Keratinocyte (primary cell): ENCODE data around the gene PFKFB4. TPM values are rescaled to one million over a fixed set of nuclear protein-coding genes. Genes with fewer than 3 reads are reported as not detected.

ENCODE experiments used
- DNase-seq: peaks from one replicate; pipeline ENCODE4 v3.0.0-alpha.2; 2011; ENCODE audit warnings: low read depth, missing footprints, low spot score
- FAIRE-seq: peaks from 2 replicates; lab custom pipeline; 2011; peaks lifted over from hg19 to GRCh38; lab: Jason Lieb, UNC
- H2AFZ ChIP-seq: 2 replicates; pipeline ENCODE4 v1.6.0; 2012; ENCODE audit warnings: low read length, control low read depth, inconsistent platforms; ENCODE audit not compliant: control insufficient read depth
- H3K27ac ChIP-seq: 2 replicates; pipeline ENCODE4 v1.5.1; 2011; ENCODE audit warnings: low read length; ENCODE audit not compliant: control insufficient read depth, insufficient read depth
- H3K27me3 ChIP-seq: 3 replicates; pipeline ENCODE4 v1.6.0; 2011; ENCODE audit warnings: low read length; ENCODE audit not compliant: control insufficient read depth, insufficient read depth; ENCODE audit errors: extremely low read depth
- H3K36me3 ChIP-seq, 2 experiments: 2 replicates in 1 of 2; 3 replicates in 1 of 2; pipeline ENCODE4 v1.5.1; 2011; ENCODE audit warnings: low read length in 2 of 2, mild to moderate bottlenecking in 1 of 2; ENCODE audit not compliant: control insufficient read depth in 2 of 2, insufficient read depth in 2 of 2; ENCODE audit errors: extremely low read depth in 1 of 2
- H3K4me1 ChIP-seq: 3 replicates; pipeline ENCODE4 v1.5.1; 2011; ENCODE audit warnings: low read length; ENCODE audit not compliant: control insufficient read depth, insufficient read depth; ENCODE audit errors: extremely low read depth
- H3K4me2 ChIP-seq: 3 replicates; pipeline ENCODE4 v1.6.0; 2011; ENCODE audit warnings: low read depth, low read length; ENCODE audit not compliant: control insufficient read depth, insufficient read depth; ENCODE audit errors: extremely low read depth
- H3K4me3 ChIP-seq, 3 experiments: fragments of 200-600 bp in 1 of 3; sonication (generic) in 1 of 3; 2 replicates in 2 of 3; 3 replicates in 1 of 3; pipeline ENCODE4 v1.5.1; 2011 to 2016; ENCODE audit warnings: low read length in 3 of 3, mild to moderate bottlenecking in 3 of 3, control low read depth in 2 of 3, inconsistent platforms in 1 of 3, low read depth in 1 of 3, mixed read lengths in 1 of 3, mixed run types in 1 of 3, moderate library complexity in 1 of 3; ENCODE audit not compliant: control insufficient read depth in 2 of 3, insufficient read depth in 2 of 3; ENCODE audit errors: extremely low read depth in 1 of 3
- H3K79me2 ChIP-seq: 2 replicates; pipeline ENCODE4 v1.6.0; 2012; ENCODE audit warnings: low read length; ENCODE audit not compliant: control insufficient read depth, insufficient read depth
- H3K9ac ChIP-seq: 3 replicates; pipeline ENCODE4 v1.6.0; 2011; ENCODE audit warnings: low read length; ENCODE audit not compliant: control insufficient read depth, insufficient read depth; ENCODE audit errors: extremely low read depth
- H3K9me1 ChIP-seq: 3 replicates; pipeline ENCODE4 v1.6.0; 2011; ENCODE audit warnings: low read length; ENCODE audit not compliant: control insufficient read depth, insufficient read depth; ENCODE audit errors: extremely low read depth
- H3K9me3 ChIP-seq: 2 replicates; pipeline ENCODE4 v1.5.1; 2012; ENCODE audit warnings: low read depth, low read length; ENCODE audit not compliant: control insufficient read depth
- H4K20me1 ChIP-seq: 3 replicates; pipeline ENCODE4 v1.6.0; 2011; ENCODE audit warnings: low read length; ENCODE audit not compliant: control insufficient read depth, insufficient read depth; ENCODE audit errors: extremely low read depth
- CTCF ChIP-seq, 3 experiments: IDR thresholded peaks in 1 of 3; conservative IDR thresholded peaks in 1 of 3; optimal IDR thresholded peaks in 1 of 3; 2 replicates in 2 of 3; 3 replicates in 1 of 3; pipeline versions ENCODE3 to v1.5.1; 2011; ENCODE audit warnings: low read length in 3 of 3, mild to moderate bottlenecking in 3 of 3, moderate library complexity in 2 of 3, control low read depth in 1 of 3, inconsistent platforms in 1 of 3; ENCODE audit not compliant: insufficient read depth in 2 of 3; ENCODE audit errors: extremely low read depth in 1 of 3
- EZH2 ChIP-seq: IDR thresholded peaks from one replicate; pipeline ENCODE4 v1.6.1; 2012; ENCODE audit warnings: inconsistent platforms, mild to moderate bottlenecking, low read length, moderate library complexity
- dilution Hi-C: fragments of 300-500 bp; cut with MboI; formaldehyde crosslinking; loops from one replicate; pipeline ENCODE4 v1.7.0; 2020; ENCODE audit warnings: low sequenced_read_pairs; ENCODE audit not compliant: extremely low pct_ligation_motif_present
- polyA plus RNA-seq, 5 experiments: library from polyadenylated mRNA; depleted of rRNA in 3 of 5; stranded (reverse) in 3 of 5; stranded (forward) in 1 of 5; unstranded in 1 of 5; fragments of >200 nt; gene quantifications; 1 replicate in 1 of 5; 2 replicates in 3 of 5; 3 replicates in 1 of 5; pipeline versions ENCODE4 v1.2.1 to v1.2.3, GENCODE V29; 2011 to 2012; ENCODE audit warnings: missing spikeins in 2 of 5, low read depth in 1 of 5, low replicate concordance in 1 of 5

PFKFB4 gene
- polyA plus RNA-seq, 1 donor (not counting 4 experiments of a cell fraction or from before 2014, with no cell fraction given): 15.1 TPM

GRCh38 chr3:48600711-48601621, 44.4 kb upstream of the PFKFB4 start:
- no peak overlapping the region for H3K4me3 ChIP-seq
- peaks cover 7% of the 10 kb centered on the region for H3K79me2 ChIP-seq
- FAIRE-seq: no peak
- dilution Hi-C loops: no loop called here
- TF ChIP-seq EZH2 (no peak), CTCF (optimal IDR thresholded peaks at IDR 0.05 in 1 of 3, IDR thresholded peaks at IDR 0.05 in 1 of 3, conservative IDR thresholded peaks at IDR 0.05 in 1 of 3; ENCODE audit: extremely low read depth in 1 of 3, insufficient read depth in 2 of 3, low read length in 3 of 3) (no peak)
- H4K20me1 ChIP-seq: no peaks in the 10 kb centered on the region
- no peaks in the 10 kb centered on the region for H3K9me3 ChIP-seq
- H3K36me3 ChIP-seq: peaks cover 52 to 62% of the 10 kb centered on the region in 2 experiments
- H3K27me3 ChIP-seq: no peaks in the 10 kb centered on the region
- peaks cover 49% of the 10 kb centered on the region for H3K4me1 ChIP-seq
- no peak overlapping the region for H3K27ac ChIP-seq
- no peak overlapping the region for H3K9ac ChIP-seq
- H3K9me1 ChIP-seq: peaks cover 2% of the 10 kb centered on the region
- H2AFZ ChIP-seq: no peak overlapping the region
- no peak overlapping the region for H3K4me2 ChIP-seq
- no peak for DNase-seq

- peak overlapping the region; percentile 83 for H3K4me2 ChIP-seq
- H3K36me3 ChIP-seq: peaks cover 40 to 49% of the 10 kb centered on the region in 2 experiments
- H3K4me1 ChIP-seq: peaks cover 57% of the 10 kb centered on the region
- DNase-seq (no peak), FAIRE-seq (no peak)
- peaks cover 4% of the 10 kb centered on the region for H3K79me2 ChIP-seq
- dilution Hi-C loops: no loop called here
- no peaks in the 10 kb centered on the region for H3K9me1 ChIP-seq
- H3K9me3 ChIP-seq: no peaks in the 10 kb centered on the region
- no peaks in the 10 kb centered on the region for H3K27me3 ChIP-seq
- H4K20me1 ChIP-seq: no peaks in the 10 kb centered on the region
- H3K4me3 ChIP-seq: peak overlapping the region in 2 of 3 experiments; percentile 19 to 28
- TF ChIP-seq CTCF (optimal IDR thresholded peaks at IDR 0.05 in 1 of 3, IDR thresholded peaks at IDR 0.05 in 1 of 3, conservative IDR thresholded peaks at IDR 0.05 in 1 of 3; ENCODE audit: extremely low read depth in 1 of 3, insufficient read depth in 2 of 3, low read length in 3 of 3) (peak in 1 of 3 experiments; percentile 12), EZH2 (no peak)
- peak overlapping the region; percentile 98 for H3K27ac ChIP-seq
- H3K9ac ChIP-seq: peak overlapping the region; percentile 74
- no peak overlapping the region for H2AFZ ChIP-seq
Observed at GRCh38 chr3:48599509-48600285, 43.1 kb upstream of the PFKFB4 start.
